HG03565 (cell line): Measurements from ENCODE around the gene MYH10.

ENCODE experiments used
- ATAC-seq: cut with Tn5 transposase; IDR thresholded peaks from one replicate; pipeline ENCODE4 v1.9.1; 2021; ENCODE audit warnings: mild to moderate bottlenecking, moderate library complexity; ENCODE audit not compliant: unreplicated experiment

MYH10 gene

DNA sequence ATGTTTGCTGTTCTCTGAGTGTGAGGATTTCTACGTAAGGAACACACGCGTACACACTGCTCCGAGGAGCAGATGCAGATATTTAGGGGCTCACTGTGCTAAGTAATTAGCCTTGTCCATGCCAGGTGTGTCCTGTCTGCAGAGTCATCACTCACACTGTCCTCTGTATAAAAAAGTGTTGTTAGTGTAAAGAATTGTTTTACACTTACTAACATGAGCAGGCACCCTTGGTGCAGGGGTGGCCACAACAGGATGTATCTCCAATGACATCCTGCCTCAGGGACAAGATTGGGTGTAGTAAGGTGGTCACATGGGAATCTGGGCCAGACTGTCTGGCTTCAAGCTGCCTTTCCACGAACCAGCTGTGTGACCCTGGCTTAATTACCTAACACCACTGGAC, 130.9 kb downstream of the MYH10 start:
- no peak for ATAC-seq

GRCh38 chr17:8499171-8499570, 131.4 kb downstream of the MYH10 start:
- ATAC-seq: no peak

- no peak for ATAC-seq
These were observed 134.4 kb downstream of the MYH10 start for GRCh38 chr17:8496081-8496480.

DNA sequence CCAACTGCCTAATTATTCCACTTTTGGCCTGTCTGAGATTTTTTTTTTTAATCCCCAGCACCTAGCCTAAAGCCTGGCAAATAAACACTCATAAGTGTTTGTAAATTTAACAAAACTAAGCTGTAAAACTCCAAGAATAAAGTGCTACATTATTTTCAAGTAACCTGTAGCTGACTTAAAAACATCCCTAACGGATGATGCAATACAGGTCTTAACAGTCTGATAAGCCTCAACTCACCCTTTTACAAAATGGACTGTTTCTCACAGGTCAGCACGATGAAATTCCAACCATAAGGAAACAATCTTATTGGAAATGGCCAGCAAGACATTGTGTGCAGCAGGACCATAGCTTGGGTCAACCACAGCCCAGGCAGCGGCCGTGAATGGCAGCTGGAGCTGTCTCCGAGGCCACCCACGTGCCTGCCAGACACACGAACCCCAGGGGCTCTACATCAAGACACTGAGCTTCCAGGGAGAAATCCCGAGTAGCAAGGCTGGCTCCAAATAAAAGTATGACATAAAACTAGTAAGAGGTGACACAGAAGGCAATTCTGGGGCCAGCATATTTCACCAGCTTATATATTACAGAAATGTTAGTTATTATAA, 135.9 kb downstream of the MYH10 start:
- ATAC-seq: no peak

DNA sequence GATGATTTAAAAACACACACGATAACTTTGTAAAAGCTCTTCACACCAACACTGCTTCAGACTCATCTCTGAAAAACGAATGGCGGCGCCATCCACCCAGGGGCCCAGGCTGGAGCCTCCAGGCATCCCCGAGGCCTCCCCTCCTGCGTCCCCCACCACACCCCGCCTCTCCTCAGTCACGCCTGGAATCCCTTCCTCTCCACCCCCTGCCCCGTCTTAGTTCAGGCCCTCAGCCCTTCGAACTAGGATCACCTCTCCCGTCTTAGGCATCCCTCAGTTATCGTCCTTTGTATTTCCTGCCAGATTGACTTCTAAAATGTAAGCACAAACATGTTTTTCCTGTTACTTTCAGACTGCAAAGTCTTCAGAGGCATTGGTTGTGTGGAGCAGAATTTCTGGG, 136.5 kb downstream of the MYH10 start:
- no peak for ATAC-seq

DNA sequence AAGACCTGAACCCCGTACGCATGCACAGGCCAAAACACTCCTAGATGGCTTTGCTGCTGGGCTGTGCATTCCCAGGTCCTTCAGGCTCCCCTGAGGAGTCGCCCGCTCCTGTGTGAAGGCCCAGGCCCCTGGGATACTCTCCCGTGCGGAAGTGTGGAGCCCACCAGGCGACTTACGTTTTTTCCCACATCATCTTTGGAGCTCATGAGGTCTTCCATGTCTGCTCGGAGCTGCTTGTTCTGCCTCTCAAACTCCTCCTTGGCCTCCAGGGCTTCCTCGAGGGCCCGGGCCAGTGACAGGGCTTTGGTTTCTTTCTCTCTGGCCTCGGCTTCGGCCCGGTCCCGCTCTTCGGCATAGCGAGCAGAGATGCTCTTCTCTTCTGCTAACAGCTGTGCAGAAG, 138.4 kb downstream of the MYH10 start:
- ATAC-seq: no peak

GRCh38 chr17:8490256-8491023, 140.1 kb downstream of the MYH10 start:
- ATAC-seq: no peak

- no peak for ATAC-seq
These were observed 140.7 kb downstream of the MYH10 start for GRCh38 chr17:8489841-8490240.

DNA sequence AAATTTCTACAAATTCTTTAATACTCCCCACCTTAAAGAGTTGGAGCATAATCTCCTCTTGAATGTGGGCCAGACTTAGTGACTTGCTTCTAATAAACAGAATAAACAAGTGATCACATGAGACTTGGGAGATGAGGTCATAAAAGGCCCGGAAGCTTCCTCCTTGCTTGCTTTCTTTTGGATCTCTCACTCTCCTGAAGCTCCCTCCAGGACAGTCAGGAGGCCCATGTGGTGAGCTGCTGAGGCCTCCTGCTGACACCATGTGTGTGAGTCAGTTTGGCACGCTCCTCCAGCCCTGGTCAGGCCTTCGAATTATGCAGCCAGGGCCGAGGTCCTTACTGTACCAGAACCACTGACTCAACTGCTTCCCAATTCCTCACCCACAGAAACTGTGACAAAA, 141.6 kb downstream of the MYH10 start:
- ATAC-seq: no peak

- no peak for ATAC-seq
These were observed 142.0 kb downstream of the MYH10 start for GRCh38 chr17:8488491-8488890.

DNA sequence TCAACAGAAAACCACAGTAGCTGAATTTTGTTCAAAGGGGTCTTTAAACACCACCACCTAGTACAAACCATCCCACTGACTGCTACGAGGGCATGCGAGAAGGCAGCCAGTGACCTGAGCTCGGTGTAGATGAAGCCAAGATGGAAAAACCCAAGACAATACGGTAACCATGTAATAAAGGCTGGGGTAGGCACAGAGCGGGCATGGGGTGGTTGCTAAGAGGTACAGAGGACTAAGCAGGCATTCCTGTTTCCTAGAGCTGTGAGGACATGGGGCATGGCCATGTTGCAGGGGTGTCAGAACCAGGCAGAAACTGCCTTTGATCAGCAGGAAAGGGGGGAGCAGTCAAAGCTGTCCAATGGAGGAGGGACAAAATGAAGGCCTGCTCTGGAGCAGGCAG, 142.8 kb downstream of the MYH10 start:
- ATAC-seq: no peak

- ATAC-seq: no peak
These were observed 143.3 kb downstream of the MYH10 start for GRCh38 chr17:8487130-8487645.

GRCh38 chr17:8485491-8485890, 145.0 kb downstream of the MYH10 start:
- ATAC-seq: no peak

GRCh38 chr17:8484465-8484864, 146.1 kb downstream of the MYH10 start:
- no peak for ATAC-seq

DNA sequence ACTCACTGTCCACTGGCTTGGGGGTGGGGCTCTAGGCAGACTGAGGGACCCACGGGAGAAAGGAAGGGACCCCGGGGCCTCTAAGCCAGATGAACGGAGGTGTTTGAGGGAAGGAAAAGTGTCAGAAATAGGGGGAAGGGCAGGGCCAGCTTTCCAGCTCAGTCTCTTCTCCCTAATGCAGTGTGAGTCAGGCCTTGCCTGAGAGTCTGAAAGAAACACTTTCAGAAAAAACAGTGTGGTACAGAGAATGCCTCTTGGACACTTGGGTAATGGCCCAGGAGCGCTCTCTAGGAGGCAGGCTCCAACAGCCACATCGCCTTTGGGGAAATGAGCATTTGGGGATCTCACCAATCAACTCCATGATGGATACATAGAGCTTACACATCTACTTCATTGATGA, 148.0 kb downstream of the MYH10 start:
- no peak for ATAC-seq

DNA sequence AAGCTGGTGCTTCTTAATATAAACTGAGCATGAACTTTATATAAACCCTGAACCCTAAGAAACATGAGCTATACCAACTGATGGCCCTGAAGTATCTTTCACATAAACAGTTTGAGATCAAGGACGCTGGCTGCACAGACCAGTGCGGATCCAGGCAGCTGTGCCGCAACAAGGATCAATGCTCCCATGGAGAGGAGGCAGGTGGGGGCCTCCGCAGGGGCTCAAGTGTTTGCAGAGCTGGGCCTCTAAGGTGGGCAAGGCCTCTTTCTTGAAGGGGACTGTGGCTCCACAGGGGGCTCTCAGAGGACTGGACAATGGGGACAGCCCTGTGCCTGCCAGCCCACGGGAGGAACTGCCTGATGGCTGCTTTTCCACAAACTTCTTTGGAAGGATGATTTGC, 148.8 kb downstream of the MYH10 start:
- ATAC-seq: no peak

- ATAC-seq: no peak
These were observed 149.4 kb downstream of the MYH10 start for GRCh38 chr17:8481089-8481488.

GRCh38 chr17:8480011-8480976, 150.2 kb downstream of the MYH10 start:
- no peak for ATAC-seq

DNA sequence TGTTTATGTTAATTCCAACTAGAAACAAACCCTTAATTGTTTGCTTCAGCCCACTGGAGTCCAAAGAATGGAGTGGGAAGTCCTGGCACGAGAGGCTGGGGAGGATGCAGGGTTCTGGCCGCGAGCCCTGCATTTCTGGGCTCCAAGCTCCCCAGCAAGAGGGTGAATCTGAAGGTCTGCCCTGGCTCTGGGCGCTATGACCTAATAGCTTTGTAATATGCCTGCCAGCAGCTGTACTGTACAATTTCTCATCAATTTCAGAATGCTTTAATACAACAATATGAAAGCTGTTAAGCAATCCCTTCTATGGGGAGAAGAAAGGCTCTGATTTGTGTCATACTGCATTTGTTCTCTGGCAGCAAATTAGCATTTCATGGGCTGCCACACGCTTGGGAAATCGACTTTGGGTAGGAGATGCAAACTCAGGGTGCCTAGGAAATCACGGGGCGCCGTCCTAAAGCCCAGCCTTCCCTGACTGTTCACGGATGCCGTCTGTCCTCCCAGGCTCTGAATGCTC, 151.0 kb downstream of the MYH10 start:
- ATAC-seq: no peak

GRCh38 chr17:8477715-8478441, 152.6 kb downstream of the MYH10 start:
- no peak for ATAC-seq
